Measurements from ENCODE around the gene CTBP2. TPM values are rescaled to one million over a fixed set of nuclear protein-coding genes. Genes with fewer than 3 reads are reported as not detected.

Gene CTBP2
- total RNA-seq, 1 experiment from 2014 or later, result 88.7 TPM

DNA sequence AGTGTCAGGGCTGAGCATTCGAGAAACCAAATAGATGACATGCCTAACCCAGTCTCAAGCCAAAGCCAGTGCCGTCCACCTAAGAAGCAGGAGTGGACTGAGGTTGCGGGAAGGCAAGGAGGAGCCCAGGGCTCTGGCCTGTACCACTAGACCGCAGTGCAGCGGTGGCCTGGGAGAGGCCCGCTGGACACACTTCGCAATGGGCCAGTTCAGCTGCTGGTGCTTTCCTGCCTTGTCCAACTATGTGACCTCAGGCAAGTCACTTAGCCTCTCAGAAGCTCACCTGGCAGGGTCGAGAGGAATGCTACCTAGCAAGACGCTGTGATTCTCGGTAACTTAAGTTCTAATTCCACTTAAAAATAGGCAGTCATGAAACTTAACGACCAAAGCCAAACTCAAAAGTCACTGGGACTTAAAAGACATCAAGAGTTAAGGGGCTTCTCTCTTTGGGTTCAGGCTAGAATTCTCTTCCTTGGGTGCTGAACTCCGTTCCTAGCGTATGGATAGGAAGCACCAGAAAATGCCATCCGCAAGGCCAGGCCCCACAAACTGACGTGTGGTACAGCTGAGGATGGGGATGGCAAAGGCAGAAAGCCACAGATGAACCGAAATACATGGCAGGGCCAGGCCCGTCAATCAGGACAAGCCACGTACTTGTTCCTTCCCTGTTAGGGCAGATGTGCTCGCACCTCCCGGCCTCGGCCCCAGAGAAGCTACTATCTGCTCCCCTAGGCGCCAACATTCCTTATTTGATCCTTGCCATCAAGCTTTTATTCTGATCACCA lies 34.2 kb downstream of the CTBP2 start:
- H3K27me3 ChIP-seq, result no peaks in the 10 kb centered on the region
- H3K4me3 ChIP-seq, result no peak overlapping the region
- peaks cover 50% of the 10 kb centered on the region for H3K36me3 ChIP-seq
- no peaks in the 10 kb centered on the region for H3K9me3 ChIP-seq
- DNase-seq, result no peak

DNA sequence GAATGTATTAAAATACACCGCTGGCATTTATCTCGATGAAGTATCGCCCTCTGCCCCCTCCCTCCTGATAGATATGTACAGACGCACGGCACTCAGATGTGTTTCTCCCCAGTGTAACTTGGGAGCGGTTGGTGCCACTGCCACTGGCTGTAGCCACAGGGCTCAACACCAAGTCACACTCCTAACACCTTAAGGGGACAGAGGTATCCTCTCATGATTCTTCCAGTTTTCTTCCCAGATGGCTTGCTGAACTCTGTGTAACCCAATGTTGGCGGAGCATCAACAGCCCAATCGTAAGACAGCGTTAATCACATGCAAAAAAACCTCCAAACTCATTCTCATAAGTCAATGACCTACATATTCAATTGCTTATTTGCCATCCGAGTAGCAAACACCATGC lies 35.5 kb downstream of the CTBP2 start:
- Histone ChIP-seq H3K4me3 (no peak overlapping the region), H3K9me3 (no peaks in the 10 kb centered on the region), H3K27me3 (no peaks in the 10 kb centered on the region), H3K36me3 (peaks cover 48% of the 10 kb centered on the region)
- no peak for DNase-seq

DNA sequence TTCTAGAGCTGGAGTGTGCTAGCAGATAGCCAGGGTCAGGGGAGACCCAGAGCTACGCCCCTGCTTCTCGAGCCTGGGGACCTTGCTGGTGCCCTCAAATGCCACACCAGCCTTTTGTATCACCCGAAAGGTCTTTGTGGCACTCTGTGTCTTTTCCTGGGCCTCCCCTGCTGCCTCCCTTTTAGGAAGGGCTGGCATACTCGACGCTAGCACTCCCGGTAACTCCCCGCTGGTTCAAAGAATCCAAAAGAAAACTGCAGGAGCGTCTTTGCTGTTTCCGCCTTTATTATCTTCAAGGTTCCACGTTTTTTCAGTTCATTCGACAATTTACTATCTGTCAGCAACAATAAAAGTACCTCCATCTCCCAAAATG lies 36.3 kb downstream of the CTBP2 start:
- no peak for DNase-seq
- Histone ChIP-seq H3K9me3 (no peaks in the 10 kb centered on the region), H3K27me3 (no peaks in the 10 kb centered on the region), H3K4me3 (no peak overlapping the region), H3K36me3 (peaks cover 47% of the 10 kb centered on the region)

DNA sequence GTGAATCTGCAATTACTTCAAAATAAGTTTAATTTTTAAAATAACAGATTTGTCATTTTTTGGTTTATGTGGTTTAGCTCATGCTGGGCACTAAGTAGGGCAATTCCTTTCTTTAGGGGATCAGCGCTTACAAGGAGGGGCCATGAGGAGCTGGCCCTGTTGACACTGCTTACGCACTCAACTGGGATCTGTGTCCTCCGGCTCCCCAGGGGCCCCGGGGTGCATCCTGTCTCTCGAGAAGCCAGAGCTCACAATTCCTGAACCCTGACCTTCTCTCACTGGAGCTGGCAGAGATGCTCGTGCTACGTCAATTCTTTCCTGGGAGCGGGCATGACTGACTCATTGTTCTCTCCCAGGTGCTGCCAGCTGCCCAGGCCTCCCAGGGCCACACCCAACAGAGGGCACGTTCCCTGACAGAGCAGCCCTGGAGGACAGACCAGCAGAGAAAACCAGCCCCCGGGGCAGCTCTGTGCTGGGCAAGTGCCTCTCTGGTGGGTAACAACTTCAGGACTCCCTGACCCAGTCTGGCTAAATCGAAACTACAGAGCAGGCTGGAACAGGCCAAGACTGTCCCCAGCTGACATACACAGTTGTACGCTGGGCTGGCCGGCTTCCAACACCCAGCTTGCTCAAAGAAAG lies 36.8 kb downstream of the CTBP2 start:
- DNase-seq, result peak; percentile 98
- H3K4me3 ChIP-seq, result no peak overlapping the region
- peaks cover 43% of the 10 kb centered on the region for H3K36me3 ChIP-seq
- no peaks in the 10 kb centered on the region for H3K27me3 ChIP-seq
- no peaks in the 10 kb centered on the region for H3K9me3 ChIP-seq

GRCh38 chr10:125122566-125122965 lies 37.8 kb downstream of the CTBP2 start:
- H3K27me3 ChIP-seq, result no peaks in the 10 kb centered on the region
- DNase-seq, result no peak
- H3K4me3 ChIP-seq, result no peak overlapping the region
- no peaks in the 10 kb centered on the region for H3K9me3 ChIP-seq
- peaks cover 40% of the 10 kb centered on the region for H3K36me3 ChIP-seq

DNA sequence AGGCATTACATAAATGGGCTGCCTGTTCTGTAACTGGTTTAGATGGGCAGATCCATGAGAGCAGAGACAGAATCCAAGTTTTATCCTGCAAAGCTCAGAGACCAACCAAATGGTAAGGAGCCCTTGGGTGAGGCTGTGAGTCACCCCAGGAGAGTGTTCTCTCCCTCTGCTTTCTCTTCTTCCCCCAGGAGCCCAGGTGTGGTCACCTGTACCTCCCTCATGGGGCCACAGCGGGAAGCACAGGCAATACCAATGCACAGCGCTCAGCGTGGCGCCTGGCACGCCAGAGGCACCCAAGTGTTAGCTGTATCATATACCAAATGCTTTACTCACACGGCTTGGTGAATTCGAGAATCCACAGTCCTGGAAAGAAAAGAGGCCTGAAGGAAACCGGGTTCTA lies 39.4 kb downstream of the CTBP2 start:
- Histone ChIP-seq H3K36me3 (peaks cover 42% of the 10 kb centered on the region), H3K27me3 (no peaks in the 10 kb centered on the region), H3K4me3 (no peak overlapping the region), H3K9me3 (no peaks in the 10 kb centered on the region)
- no peak for DNase-seq

GRCh38 chr10:125120053-125120710 lies 40.2 kb downstream of the CTBP2 start:
- no peaks in the 10 kb centered on the region for H3K9me3 ChIP-seq
- no peaks in the 10 kb centered on the region for H3K27me3 ChIP-seq
- peak; percentile 88 for DNase-seq
- peaks cover 39% of the 10 kb centered on the region for H3K36me3 ChIP-seq
- no peak overlapping the region for H3K4me3 ChIP-seq

DNA sequence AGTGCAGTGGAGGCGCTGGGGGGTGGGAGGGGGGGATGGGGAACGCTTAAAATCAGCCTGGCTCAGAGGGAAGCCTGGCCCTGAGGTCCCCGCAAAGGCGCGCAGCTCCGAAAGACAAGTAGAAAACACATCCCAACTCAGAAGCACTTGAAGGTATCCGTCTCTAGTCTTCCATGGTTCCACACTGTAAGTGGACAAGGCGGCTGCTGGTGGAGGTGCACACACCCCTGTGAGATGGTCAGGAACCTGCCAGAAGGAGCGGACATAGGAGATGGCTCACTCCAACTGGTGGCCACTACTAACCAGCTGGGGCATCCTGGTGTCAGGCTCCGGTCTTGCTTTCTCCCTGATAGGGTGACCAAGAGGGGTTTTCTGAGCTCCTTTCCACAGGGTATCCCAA lies 41.7 kb downstream of the CTBP2 start:
- no peak for DNase-seq
- Histone ChIP-seq H3K27me3 (no peaks in the 10 kb centered on the region), H3K9me3 (no peaks in the 10 kb centered on the region), H3K4me3 (no peak overlapping the region), H3K36me3 (peaks cover 37% of the 10 kb centered on the region)

GRCh38 chr10:125118011-125118611 lies 42.3 kb downstream of the CTBP2 start:
- Histone ChIP-seq H3K4me3 (no peak overlapping the region), H3K27me3 (no peaks in the 10 kb centered on the region), H3K9me3 (no peaks in the 10 kb centered on the region), H3K36me3 (peaks cover 43% of the 10 kb centered on the region)
- DNase-seq, result no peak

DNA sequence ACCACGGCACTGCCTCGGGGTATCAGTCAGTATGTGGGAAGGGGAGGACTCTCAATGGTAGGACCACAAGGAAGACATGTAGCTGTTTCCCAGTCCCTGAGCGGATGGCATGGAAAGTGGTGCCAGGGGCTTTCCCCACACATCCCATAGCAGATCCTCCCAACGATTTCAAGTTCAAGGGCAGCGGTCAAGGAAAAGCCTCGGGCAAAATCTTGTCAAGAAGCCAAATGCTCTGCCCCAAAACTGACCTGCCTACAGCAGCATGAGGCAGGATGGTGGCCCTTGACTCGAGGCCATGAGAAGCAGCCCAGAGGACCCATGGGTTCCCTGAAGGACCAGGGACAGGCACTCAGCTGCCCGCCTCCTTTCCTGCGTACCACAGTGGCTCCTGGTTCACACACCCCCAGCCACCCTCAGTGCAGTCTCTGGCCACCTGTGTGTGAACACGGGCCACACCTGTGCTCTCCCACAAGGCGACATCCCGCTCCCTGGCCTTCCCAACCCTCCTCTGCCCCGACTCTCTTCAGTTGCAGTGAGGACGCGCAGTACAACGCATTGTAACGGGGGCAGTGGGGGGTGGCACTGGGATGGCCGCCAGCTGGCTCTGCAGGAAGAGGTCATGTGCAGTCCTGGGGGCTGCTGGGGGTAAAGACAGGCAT lies 43.6 kb downstream of the CTBP2 start:
- Histone ChIP-seq H3K4me3 (no peak overlapping the region), H3K9me3 (no peaks in the 10 kb centered on the region), H3K36me3 (peaks cover 39% of the 10 kb centered on the region), H3K27me3 (no peaks in the 10 kb centered on the region)
- DNase-seq, result no peak

- no peak overlapping the region for H3K4me3 ChIP-seq
- H3K9me3 ChIP-seq, result no peaks in the 10 kb centered on the region
- peaks cover 35% of the 10 kb centered on the region for H3K36me3 ChIP-seq
- no peak for DNase-seq
- H3K27me3 ChIP-seq, result no peaks in the 10 kb centered on the region
Observed at GRCh38 chr10:125116041-125116649, 44.2 kb downstream of the CTBP2 start.

- H3K4me3 ChIP-seq, result no peak overlapping the region
- no peaks in the 10 kb centered on the region for H3K27me3 ChIP-seq
- H3K36me3 ChIP-seq, result peaks cover 36% of the 10 kb centered on the region
- H3K9me3 ChIP-seq, result no peaks in the 10 kb centered on the region
- DNase-seq, result no peak
Observed at GRCh38 chr10:125115409-125115808, 45.0 kb downstream of the CTBP2 start.

DNA sequence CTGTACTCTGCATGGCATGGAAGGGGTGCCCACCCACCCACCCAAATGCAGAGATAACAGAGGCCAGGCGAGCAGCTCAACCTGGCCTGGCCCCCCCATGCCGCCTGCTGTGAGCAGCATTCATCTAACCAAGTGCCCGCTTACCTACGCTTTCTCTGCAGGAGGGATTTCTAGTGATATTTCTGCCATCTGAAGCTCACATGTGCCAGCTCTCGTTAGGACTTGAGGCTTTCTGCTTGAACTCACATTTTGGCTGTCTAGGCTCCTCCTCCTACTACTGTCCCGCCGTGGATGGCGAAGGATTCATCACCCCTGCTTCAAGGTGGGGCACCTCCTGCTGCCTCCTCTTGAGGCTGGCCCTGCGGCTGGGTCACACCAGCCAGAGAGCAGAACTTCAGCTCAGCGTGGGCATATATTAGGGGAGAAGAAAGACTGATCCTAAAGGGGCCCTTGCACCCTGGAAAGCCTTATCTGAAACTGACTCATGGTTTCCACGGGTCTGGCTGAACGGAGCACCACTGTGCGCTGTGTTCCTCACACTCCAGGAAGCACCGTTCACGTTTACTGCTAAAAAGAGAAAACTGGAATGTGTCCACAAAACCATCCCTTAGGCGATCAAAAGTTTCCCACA lies 45.5 kb downstream of the CTBP2 start:
- peaks cover 40% of the 10 kb centered on the region for H3K36me3 ChIP-seq
- no peak for DNase-seq
- H3K9me3 ChIP-seq, result no peaks in the 10 kb centered on the region
- no peak overlapping the region for H3K4me3 ChIP-seq
- H3K27me3 ChIP-seq, result no peaks in the 10 kb centered on the region

DNA sequence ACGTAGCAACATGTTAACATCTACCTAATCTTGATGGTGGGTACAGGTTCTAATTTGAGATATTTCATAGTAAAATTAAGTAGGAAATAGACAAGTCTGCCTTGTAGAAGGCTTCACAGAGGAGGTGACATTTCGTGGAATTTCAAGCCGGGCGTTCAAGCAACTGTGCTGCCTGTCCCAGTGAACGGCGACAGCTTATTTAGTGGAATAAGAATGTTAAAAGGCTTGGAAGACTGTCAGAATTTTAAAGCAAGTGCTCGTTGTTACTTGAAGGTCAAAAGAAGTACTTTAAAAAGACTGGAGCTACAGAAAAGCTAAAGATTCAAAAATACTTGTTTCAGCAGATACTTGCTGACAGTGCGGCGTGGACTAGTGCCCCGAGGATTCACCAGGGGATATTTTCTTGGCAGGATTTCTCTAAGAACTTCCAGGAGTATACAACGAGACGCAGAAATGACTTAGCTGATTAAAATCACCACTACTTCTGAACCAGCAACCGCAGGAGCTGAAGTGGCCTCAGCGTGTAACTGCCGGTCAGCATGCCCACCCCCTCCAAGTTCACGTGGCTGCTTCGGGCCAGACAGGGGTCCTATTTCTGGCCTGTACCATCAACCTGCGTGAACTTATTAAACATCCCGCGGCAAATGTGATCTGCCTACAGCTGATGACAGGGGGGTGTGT lies 46.5 kb downstream of the CTBP2 start:
- DNase-seq, result peak; percentile 36

DNA sequence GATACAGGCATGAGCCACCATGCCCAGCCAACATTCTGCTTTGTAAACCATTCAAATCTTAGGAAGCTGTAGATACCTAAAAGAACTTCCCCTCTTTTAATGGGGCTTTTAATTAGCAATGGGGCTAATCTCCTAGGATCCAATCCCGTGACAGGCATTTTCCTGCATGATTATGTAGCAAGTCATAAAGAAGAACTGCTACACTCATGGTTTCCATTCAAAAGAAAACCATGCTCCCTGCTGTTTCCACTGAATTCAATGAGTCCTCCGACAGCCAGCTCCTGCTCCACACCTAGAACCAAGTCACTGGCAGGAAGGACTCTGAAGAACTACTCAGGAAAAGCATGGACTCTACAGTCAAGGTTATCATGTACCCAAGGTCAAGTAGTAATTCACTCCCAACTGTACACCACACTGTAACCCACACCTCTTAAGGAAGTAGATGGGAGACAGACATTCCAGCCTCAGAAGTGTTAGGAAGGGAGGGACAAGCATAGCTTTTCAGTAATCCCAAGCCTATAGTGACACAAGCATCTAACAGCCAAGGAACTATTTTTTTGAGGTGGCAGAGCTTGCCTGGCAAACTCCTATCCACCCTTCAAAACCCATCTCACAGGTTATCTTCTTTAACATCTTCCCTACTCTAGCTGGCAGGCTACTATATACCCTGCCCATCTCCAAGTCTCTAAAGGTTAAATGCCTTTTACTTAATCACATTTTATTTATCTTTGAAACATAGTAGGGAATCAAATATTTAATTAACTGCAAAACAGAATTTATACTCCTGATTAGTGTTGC lies 47.5 kb downstream of the CTBP2 start:
- no peak overlapping the region for H3K4me3 ChIP-seq
- DNase-seq, result no peak
- no peaks in the 10 kb centered on the region; the same call in 1 of the 2 replicates for H3K9me3 ChIP-seq
- peaks cover 50% of the 10 kb centered on the region for H3K36me3 ChIP-seq
- H3K27me3 ChIP-seq, result no peaks in the 10 kb centered on the region

More for the DNA sequence above, 46.5 kb downstream of the CTBP2 start:
- Histone ChIP-seq H3K36me3 (peaks cover 46% of the 10 kb centered on the region), H3K9me3 (no peaks in the 10 kb centered on the region), H3K4me3 (no peak overlapping the region), H3K27me3 (no peaks in the 10 kb centered on the region)

Measured in MG63 (cell line).